DOHH2 (cell line): ENCODE results near the gene FBXW7.

Source experiments
- H3F3A ChIP-seq: fragments of 200-600 bp; sonication (generic), shearing (Covaris generic); 2 replicates; pipeline ENCODE4 v1.6.0; 2016; ENCODE audit warnings: antibody characterized with exemption, mild to moderate bottlenecking; ENCODE audit not compliant: control insufficient read depth, insufficient read depth
- H3K27ac ChIP-seq: fragments of 200-600 bp; sonication (generic); 2 replicates; pipeline ENCODE4 v1.5.1; 2014; ENCODE audit warnings: low read depth, mild to moderate bottlenecking, low read length, moderate library complexity
- H3K27me3 ChIP-seq: fragments of 200-600 bp; sonication (generic); 2 replicates; pipeline ENCODE4 v1.6.1; 2014; ENCODE audit warnings: mild to moderate bottlenecking, low read length, mixed read lengths; ENCODE audit not compliant: control insufficient read depth
- H3K36me3 ChIP-seq: fragments of 200-600 bp; sonication (generic); 2 replicates; pipeline ENCODE4 v1.6.1; 2014; ENCODE audit warnings: mild to moderate bottlenecking, low read length, moderate library complexity, mixed read lengths; ENCODE audit not compliant: control insufficient read depth
- H3K4me1 ChIP-seq: fragments of 200-600 bp; sonication (generic); 2 replicates; pipeline ENCODE4 v1.6.1; 2014; ENCODE audit warnings: mild to moderate bottlenecking, low read length, mixed read lengths; ENCODE audit not compliant: control insufficient read depth
- H3K4me2 ChIP-seq: fragments of 200-600 bp; sonication (generic); 2 replicates; pipeline ENCODE4 v1.6.0; 2014; ENCODE audit warnings: mild to moderate bottlenecking, low read length, moderate library complexity
- H3K4me3 ChIP-seq: fragments of 200-600 bp; sonication (generic); 2 replicates; pipeline ENCODE4 v1.5.1; 2014; ENCODE audit warnings: mild to moderate bottlenecking, low read length, mixed read lengths
- H3K79me2 ChIP-seq: fragments of 200-600 bp; sonication (generic); 2 replicates; pipeline ENCODE4 v1.6.1; 2014; ENCODE audit warnings: mild to moderate bottlenecking, low read length, mixed read lengths; ENCODE audit not compliant: control insufficient read depth
- H3K9me2 ChIP-seq: fragments of 200-600 bp; sonication (generic); replicated peaks from 2 replicates; pipeline ENCODE4 v1.6.1; 2014; ENCODE audit warnings: mild to moderate bottlenecking, low read length, mixed read lengths; ENCODE audit not compliant: control insufficient read depth
- H3K9me3 ChIP-seq: fragments of 200-600 bp; sonication (generic); 2 replicates; pipeline ENCODE4 v1.6.1; 2014; ENCODE audit warnings: antibody characterized with exemption, low read length, mixed read lengths; ENCODE audit not compliant: control insufficient read depth, insufficient read depth
- H4K20me1 ChIP-seq: fragments of 200-600 bp; sonication (generic); 2 replicates; pipeline ENCODE4 v1.6.0; 2014; ENCODE audit warnings: low read depth, mild to moderate bottlenecking, antibody characterized with exemption, low read length, moderate library complexity; ENCODE audit not compliant: control insufficient read depth, insufficient read depth
- CTCF ChIP-seq: fragments of 200-600 bp; sonication (generic); IDR thresholded peaks from one replicate; pipeline ENCODE4 v1.5.1; 2014; ENCODE audit warnings: antibody characterized with exemption, mild to moderate bottlenecking, low read depth, low read length; ENCODE audit not compliant: poor library complexity, severe bottlenecking
- EZH2phosphoT487 ChIP-seq: fragments of 200-600 bp; sonication (generic); IDR thresholded peaks from 2 replicates; pipeline ENCODE4 v1.6.1; 2017; ENCODE audit warnings: borderline replicate concordance, mild to moderate bottlenecking, antibody characterized with exemption, low read length, moderate library complexity, mixed read lengths

FBXW7 gene

GRCh38 chr4:152529880-152530279 is 6.0 kb downstream of the FBXW7 start:
- Histone ChIP-seq H4K20me1 (peaks cover 21% of the 10 kb centered on the region), H3K9me3 (no peaks in the 10 kb centered on the region), H3K4me2 (no peak overlapping the region), H3K36me3 (peaks cover 45% of the 10 kb centered on the region), H3F3A (no peaks in the 10 kb centered on the region), H3K9me2 (no peaks in the 10 kb centered on the region), H3K79me2 (peaks cover 99% of the 10 kb centered on the region), H3K27ac (no peak overlapping the region), H3K27me3 (no peaks in the 10 kb centered on the region), H3K4me1 (peaks cover 71% of the 10 kb centered on the region), H3K4me3 (no peak overlapping the region)
- TF ChIP-seq CTCF (no peak), EZH2phosphoT487 (no peak)

GRCh38 chr4:152528060-152528459 is 7.8 kb downstream of the FBXW7 start:
- Histone ChIP-seq H3F3A (no peaks in the 10 kb centered on the region; the same call in 1 of the 2 replicates), H4K20me1 (peaks cover 9% of the 10 kb centered on the region; the same call in 1 of the 2 replicates), H3K4me2 (no peak overlapping the region), H3K9me2 (no peaks in the 10 kb centered on the region), H3K4me1 (peaks cover 67% of the 10 kb centered on the region), H3K4me3 (no peak overlapping the region), H3K9me3 (no peaks in the 10 kb centered on the region), H3K27ac (no peak overlapping the region), H3K36me3 (peaks cover 30% of the 10 kb centered on the region), H3K79me2 (peaks cover 99% of the 10 kb centered on the region), H3K27me3 (no peaks in the 10 kb centered on the region)
- no peak for TF ChIP-seq CTCF
- no peak for TF ChIP-seq EZH2phosphoT487

GRCh38 chr4:152525878-152526277 is 10.0 kb downstream of the FBXW7 start:
- Histone ChIP-seq H3K36me3 (peaks cover 23% of the 10 kb centered on the region), H3K4me3 (no peak overlapping the region), H4K20me1 (peaks cover 9% of the 10 kb centered on the region; the same call in 1 of the 2 replicates), H3K4me2 (no peak overlapping the region), H3K9me2 (no peaks in the 10 kb centered on the region), H3K27ac (no peak overlapping the region), H3K4me1 (peaks cover 48% of the 10 kb centered on the region), H3F3A (no peaks in the 10 kb centered on the region; the same call in 1 of the 2 replicates), H3K79me2 (peaks cover 98% of the 10 kb centered on the region), H3K9me3 (no peaks in the 10 kb centered on the region), H3K27me3 (no peaks in the 10 kb centered on the region)
- TF ChIP-seq CTCF (no peak), EZH2phosphoT487 (no peak)
